IMR-90 (cell line): ENCODE data around the gene TRMT10A.

Experiments used
- CEBPB ChIP-seq: IDR thresholded peaks from 2 replicates; pipeline ENCODE4 v1.6.1; 2012; ENCODE audit warnings: low read depth, low read length, improper control_type of control experiment
- CTCF ChIP-seq: conservative IDR thresholded peaks from 2 replicates; pipeline ENCODE4 v1.5.1; 2012; ENCODE audit warnings: mild to moderate bottlenecking, low read depth, low read length, improper control_type of control experiment
- FOS ChIP-seq: fragments of 150-350 bp; IDR thresholded peaks from 2 replicates; pipeline ENCODE4 v1.6.1; 2016; ENCODE audit warnings: low read depth, low read length
- MAFK ChIP-seq: IDR thresholded peaks from 2 replicates; pipeline ENCODE4 v1.6.1; 2012; ENCODE audit warnings: low read depth, low read length, improper control_type of control experiment
- MXI1 ChIP-seq: IDR thresholded peaks from 2 replicates; pipeline ENCODE4 v1.6.1; 2012; ENCODE audit warnings: low read depth, mild to moderate bottlenecking, low read length, moderate library complexity, borderline replicate concordance
- NFE2L2 ChIP-seq: fragments of 150-350 bp; IDR thresholded peaks from 2 replicates; pipeline ENCODE4 v1.6.1; 2016; ENCODE audit warnings: low read depth, mild to moderate bottlenecking, low read length
- POLR2A ChIP-seq: IDR thresholded peaks from 2 replicates; pipeline ENCODE4 v1.6.1; 2012; ENCODE audit warnings: mild to moderate bottlenecking, low read depth, low read length

- TF ChIP-seq CTCF (no peak), POLR2A (no peak), NFE2L2 (no peak), MXI1 (no peak), FOS (no peak), CEBPB (no peak), MAFK (no peak)
These were observed 34.6 kb downstream of the TRMT10A start for GRCh38 chr4:99529228-99529627.
